Osteocyte (in vitro differentiated cells): ENCODE data around the gene ZNF329. TPM values are rescaled to one million over a fixed set of nuclear protein-coding genes. Genes with fewer than 3 reads are reported as not detected.

Experiments
- DNase-seq: peaks from one replicate; pipeline ENCODE4 v3.0.0; 2021; ENCODE audit warnings: mixed read lengths; ENCODE audit not compliant: unreplicated experiment; ENCODE audit errors: extremely low spot score
- H3K27ac Mint-ChIP-seq: one replicate; pipeline ENCODE4 v1.8.0; 2021; ENCODE audit warnings: mild to moderate bottlenecking, mixed read lengths; ENCODE audit not compliant: unreplicated experiment
- H3K27me3 Mint-ChIP-seq: one replicate; pipeline ENCODE4 v1.8.0; 2021; ENCODE audit warnings: mixed read lengths; ENCODE audit not compliant: unreplicated experiment
- H3K36me3 Mint-ChIP-seq: one replicate; pipeline ENCODE4 v1.8.0; 2021; ENCODE audit warnings: mixed read lengths; ENCODE audit not compliant: unreplicated experiment
- H3K4me1 Mint-ChIP-seq: one replicate; pipeline ENCODE4 v1.8.0; 2021; ENCODE audit warnings: mixed read lengths; ENCODE audit not compliant: unreplicated experiment
- H3K4me3 Mint-ChIP-seq: one replicate; pipeline ENCODE4 v1.8.0; 2021; ENCODE audit warnings: mild to moderate bottlenecking, moderate library complexity, mixed read lengths; ENCODE audit not compliant: unreplicated experiment
- H3K9me3 Mint-ChIP-seq: one replicate; pipeline ENCODE4 v1.8.0; 2021; ENCODE audit warnings: mixed read lengths; ENCODE audit not compliant: unreplicated experiment
- CTCF ChIP-seq: fragments of 200-600 bp; sonication (generic); IDR thresholded peaks from 2 replicates; pipeline ENCODE4 v1.5.0; 2021; ENCODE audit warnings: antibody characterized with exemption, mild to moderate bottlenecking, moderate library complexity
- total RNA-seq: library from RNA; stranded (reverse); gene quantifications from 2 replicates; pipeline ENCODE4 v1.2.1, GENCODE V29; 2021

Gene ZNF329
- total RNA-seq, 1 donor from 2014 or later: 10.0 TPM

GRCh38 chr19:58182577-58182988, 32.0 kb upstream of the ZNF329 start:
- Mint-ChIP-seq H3K4me3 (peak overlapping the region; percentile 89), H3K9me3 (peaks cover 16% of the 10 kb centered on the region)
- no peak for TF ChIP-seq CTCF

GRCh38 chr19:58181902-58182576, 31.4 kb upstream of the ZNF329 start:
- Mint-ChIP-seq H3K9me3 (peaks cover 16% of the 10 kb centered on the region), H3K4me3 (peak overlapping the region; percentile 89)

More at GRCh38 chr19:58182577-58182988, 32.0 kb upstream of the ZNF329 start:
- no peaks in the 10 kb centered on the region for H3K27me3 Mint-ChIP-seq
- peak overlapping the region; percentile 100 for H3K27ac Mint-ChIP-seq
- peaks cover 13% of the 10 kb centered on the region for H3K4me1 Mint-ChIP-seq
- peaks cover 73% of the 10 kb centered on the region for H3K36me3 Mint-ChIP-seq
- DNase-seq: no peak

GRCh38 chr19:58170860-58171259, 20.3 kb upstream of the ZNF329 start:
- Mint-ChIP-seq H3K4me3 (no peak overlapping the region), H3K4me1 (no peaks in the 10 kb centered on the region), H3K36me3 (peaks cover 5% of the 10 kb centered on the region), H3K9me3 (peaks cover 12% of the 10 kb centered on the region), H3K27ac (no peak overlapping the region), H3K27me3 (no peaks in the 10 kb centered on the region)
- DNase-seq: no peak
- no peak for TF ChIP-seq CTCF

More at GRCh38 chr19:58181902-58182576, 31.4 kb upstream of the ZNF329 start:
- DNase-seq: no peak
- peaks cover 13% of the 10 kb centered on the region for H3K4me1 Mint-ChIP-seq
- H3K27me3 Mint-ChIP-seq: no peaks in the 10 kb centered on the region
- H3K27ac Mint-ChIP-seq: peak overlapping the region; percentile 100
- peaks cover 72% of the 10 kb centered on the region for H3K36me3 Mint-ChIP-seq
- peak; percentile 32 for TF ChIP-seq CTCF

GRCh38 chr19:58166708-58167280, 16.2 kb upstream of the ZNF329 start:
- Mint-ChIP-seq H3K27me3 (no peaks in the 10 kb centered on the region), H3K4me3 (no peak overlapping the region), H3K27ac (no peak overlapping the region), H3K36me3 (peaks cover 8% of the 10 kb centered on the region), H3K4me1 (no peaks in the 10 kb centered on the region), H3K9me3 (peaks cover 21% of the 10 kb centered on the region)
- no peak for DNase-seq
- no peak for TF ChIP-seq CTCF

- peaks cover 25% of the 10 kb centered on the region for H3K9me3 Mint-ChIP-seq
- no peak for TF ChIP-seq CTCF
- H3K27me3 Mint-ChIP-seq: no peaks in the 10 kb centered on the region
- H3K4me1 Mint-ChIP-seq: no peaks in the 10 kb centered on the region
- peaks cover 9% of the 10 kb centered on the region for H3K36me3 Mint-ChIP-seq
- H3K27ac Mint-ChIP-seq: no peak overlapping the region
- DNase-seq: no peak
- H3K4me3 Mint-ChIP-seq: no peak overlapping the region
Observed at GRCh38 chr19:58166268-58166667, 15.7 kb upstream of the ZNF329 start.
